ENCODE results near the gene PROK2. TPM values are rescaled to one million over a fixed set of nuclear protein-coding genes. Genes with fewer than 3 reads are reported as not detected.

Gene PROK2
- polyA plus RNA-seq, 1 experiment: not detected

DNA sequence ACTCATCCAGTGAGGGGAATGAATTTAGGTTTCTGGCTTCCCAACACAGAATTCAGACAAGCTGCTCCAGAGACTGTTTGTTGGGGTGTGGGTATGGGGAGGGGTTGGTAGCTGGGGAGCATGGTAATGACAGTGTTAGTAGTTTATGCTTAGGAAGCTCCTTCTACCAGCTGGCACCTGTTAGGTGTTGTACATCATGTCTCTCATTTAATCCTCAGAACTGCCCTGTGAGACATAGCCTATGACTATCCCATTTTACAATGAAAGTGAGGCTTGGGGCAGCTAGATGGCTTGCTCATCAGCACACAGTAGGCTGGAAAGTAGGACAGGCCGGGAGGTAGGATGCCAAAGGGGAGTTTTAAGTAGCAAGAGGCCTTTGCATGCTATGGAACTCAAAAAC, 62.3 kb downstream of the PROK2 start:
- peaks cover 12% of the 10 kb centered on the region for H3K27me3 ChIP-seq (ENCODE audit: control insufficient read depth, insufficient read depth, low read length)
- no peaks in the 10 kb centered on the region for H3K36me3 ChIP-seq (ENCODE audit: control insufficient read depth, insufficient read depth, low read length)
- POLR2A ChIA-PET: no interaction called here
- no peak for DNase-seq (ENCODE audit: low read depth)
- TF ChIP-seq, protein P1, sequence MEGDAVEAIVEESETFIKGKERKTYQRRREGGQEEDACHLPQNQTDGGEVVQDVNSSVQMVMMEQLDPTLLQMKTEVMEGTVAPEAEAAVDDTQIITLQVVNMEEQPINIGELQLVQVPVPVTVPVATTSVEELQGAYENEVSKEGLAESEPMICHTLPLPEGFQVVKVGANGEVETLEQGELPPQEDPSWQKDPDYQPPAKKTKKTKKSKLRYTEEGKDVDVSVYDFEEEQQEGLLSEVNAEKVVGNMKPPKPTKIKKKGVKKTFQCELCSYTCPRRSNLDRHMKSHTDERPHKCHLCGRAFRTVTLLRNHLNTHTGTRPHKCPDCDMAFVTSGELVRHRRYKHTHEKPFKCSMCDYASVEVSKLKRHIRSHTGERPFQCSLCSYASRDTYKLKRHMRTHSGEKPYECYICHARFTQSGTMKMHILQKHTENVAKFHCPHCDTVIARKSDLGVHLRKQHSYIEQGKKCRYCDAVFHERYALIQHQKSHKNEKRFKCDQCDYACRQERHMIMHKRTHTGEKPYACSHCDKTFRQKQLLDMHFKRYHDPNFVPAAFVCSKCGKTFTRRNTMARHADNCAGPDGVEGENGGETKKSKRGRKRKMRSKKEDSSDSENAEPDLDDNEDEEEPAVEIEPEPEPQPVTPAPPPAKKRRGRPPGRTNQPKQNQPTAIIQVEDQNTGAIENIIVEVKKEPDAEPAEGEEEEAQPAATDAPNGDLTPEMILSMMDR (IDR thresholded peaks at IDR 0.05; ENCODE audit: insufficient read depth, low read depth, low read length): no peak
- CTCF ChIA-PET: interaction anchor here (2.9 kb wide), 1 partner anchor 9 kb away, joined by 7 read pairs; no protein-coding TSS in a partner anchor
- H3K4me3 ChIP-seq (ENCODE audit: low read depth, low read length): no peak overlapping the region

Small RNAs within 50 kb of the gene (small RNA-seq; reads per million reads assigned to genes)
- not detected for gene RN7SL271P (ENCODE audit: insufficient read length, low read depth, low replicate concordance)

Other genes starting within 250 kb of the PROK2 start
- gene FOXP1, start 201.4 kb downstream of the PROK2 start, polyA plus RNA-seq (2011; rRNA removed): 32.3 and 37.0 TPM in 2 replicates
- 1.1 and 2.8 TPM in 2 replicates for gene EIF4E3, start 59.7 kb downstream of the PROK2 start, polyA plus RNA-seq (2011; rRNA removed)
- 0.02 TPM in 1 of 2 replicates, not detected in the other for gene GPR27, start 31.3 kb downstream of the PROK2 start, polyA plus RNA-seq (2011; rRNA removed)